Activated naive CD4-positive, alpha-beta T cell (primary cell): ENCODE measurements around the gene FAM174C.

Source experiments
- DNase-seq, 4 experiments: peaks; one replicate each; lab custom pipeline; 2025; lab: John Stamatoyannopoulos, UW

The FAM174C gene

DNA sequence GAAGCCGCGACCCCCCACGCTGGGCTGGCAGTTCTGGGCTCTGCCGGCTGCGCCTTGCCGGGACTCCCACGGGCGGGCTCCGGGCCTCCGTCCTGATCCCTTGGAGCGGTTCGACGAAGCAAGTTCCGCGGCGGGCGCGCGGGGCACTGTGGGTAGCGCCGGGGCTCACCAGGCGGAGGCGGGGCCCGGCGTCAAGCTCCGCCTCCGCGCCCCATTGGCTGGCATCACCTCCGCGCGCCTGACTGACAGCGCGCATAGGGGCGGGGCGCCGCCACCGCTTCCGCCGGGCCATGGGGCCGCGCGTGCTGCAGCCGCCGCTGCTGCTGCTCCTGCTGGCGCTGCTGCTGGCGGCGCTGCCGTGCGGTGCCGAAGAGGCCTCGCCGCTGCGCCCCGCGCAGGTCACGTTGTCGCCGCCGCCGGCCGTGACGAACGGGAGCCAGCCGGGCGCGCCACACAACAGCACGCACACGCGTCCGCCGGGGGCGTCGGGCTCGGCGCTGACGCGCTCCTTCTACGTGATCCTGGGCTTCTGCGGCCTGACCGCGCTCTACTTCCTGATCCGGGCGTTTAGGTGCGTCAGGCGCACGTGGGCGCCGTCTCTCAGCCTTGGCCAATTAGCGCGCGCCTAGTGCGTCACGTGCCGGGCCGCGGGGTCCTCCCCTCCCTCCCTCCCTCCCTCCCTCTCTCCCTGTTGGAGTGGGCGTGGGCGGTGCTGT, at the start of gene FAM174C:
TSS of gene FAM174C (plus strand) at position 271 of the 716 bp plus-strand sequence. CDS start at position 291, 20 bp downstream.
- DNase-seq = peak; percentile 86 to 94 (median 88)

- DNase-seq = no peak
Measured at GRCh38 chr19:1226227-1226518, 49.2 kb upstream of the FAM174C start.

DNA sequence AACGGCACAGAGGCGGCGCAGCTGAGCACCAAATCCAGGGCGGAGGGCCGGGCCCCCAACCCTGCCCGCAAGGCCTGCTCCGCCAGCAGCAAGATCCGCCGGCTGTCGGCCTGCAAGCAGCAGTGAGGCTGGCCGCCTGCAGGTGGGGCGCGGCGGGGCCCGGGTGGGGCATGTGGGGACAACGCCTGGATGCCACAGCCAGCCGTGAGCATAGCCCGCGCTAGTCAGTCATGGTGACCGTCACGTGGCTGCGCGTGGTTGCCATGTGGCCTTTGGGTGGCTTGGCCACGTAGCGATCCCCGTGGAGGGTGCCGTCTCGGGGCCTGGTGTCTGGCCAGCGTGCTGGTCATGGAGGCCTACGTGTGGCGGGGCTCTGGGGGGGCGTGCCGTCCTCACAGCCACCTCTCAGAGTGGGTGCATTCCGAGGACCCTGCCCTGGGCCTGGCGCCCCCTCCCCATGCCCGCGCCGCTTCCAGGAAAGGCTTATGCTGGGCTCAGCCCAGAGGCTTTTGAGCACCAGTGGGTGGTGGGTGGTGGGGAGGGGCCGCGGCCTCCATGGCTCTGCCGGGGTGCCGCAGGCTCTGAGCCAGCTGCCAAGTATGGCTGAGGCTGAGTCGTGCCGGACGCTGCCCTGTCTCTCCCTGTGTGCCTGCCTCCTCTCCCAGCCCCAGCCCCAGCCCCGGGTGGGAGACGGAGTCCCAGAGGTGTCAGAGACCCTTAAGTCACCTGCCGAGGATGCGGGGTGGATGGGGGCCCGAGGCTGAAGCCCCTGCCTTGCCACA, 48.6 kb upstream of the FAM174C start:
- DNase-seq = no peak

GRCh38 chr19:1227304-1228054, 47.9 kb upstream of the FAM174C start:
- DNase-seq = no peak

- DNase-seq = no peak
Measured at GRCh38 chr19:1228161-1228957, 47.0 kb upstream of the FAM174C start.

GRCh38 chr19:1229056-1229923, 46.0 kb upstream of the FAM174C start:
- no peak for DNase-seq

DNA sequence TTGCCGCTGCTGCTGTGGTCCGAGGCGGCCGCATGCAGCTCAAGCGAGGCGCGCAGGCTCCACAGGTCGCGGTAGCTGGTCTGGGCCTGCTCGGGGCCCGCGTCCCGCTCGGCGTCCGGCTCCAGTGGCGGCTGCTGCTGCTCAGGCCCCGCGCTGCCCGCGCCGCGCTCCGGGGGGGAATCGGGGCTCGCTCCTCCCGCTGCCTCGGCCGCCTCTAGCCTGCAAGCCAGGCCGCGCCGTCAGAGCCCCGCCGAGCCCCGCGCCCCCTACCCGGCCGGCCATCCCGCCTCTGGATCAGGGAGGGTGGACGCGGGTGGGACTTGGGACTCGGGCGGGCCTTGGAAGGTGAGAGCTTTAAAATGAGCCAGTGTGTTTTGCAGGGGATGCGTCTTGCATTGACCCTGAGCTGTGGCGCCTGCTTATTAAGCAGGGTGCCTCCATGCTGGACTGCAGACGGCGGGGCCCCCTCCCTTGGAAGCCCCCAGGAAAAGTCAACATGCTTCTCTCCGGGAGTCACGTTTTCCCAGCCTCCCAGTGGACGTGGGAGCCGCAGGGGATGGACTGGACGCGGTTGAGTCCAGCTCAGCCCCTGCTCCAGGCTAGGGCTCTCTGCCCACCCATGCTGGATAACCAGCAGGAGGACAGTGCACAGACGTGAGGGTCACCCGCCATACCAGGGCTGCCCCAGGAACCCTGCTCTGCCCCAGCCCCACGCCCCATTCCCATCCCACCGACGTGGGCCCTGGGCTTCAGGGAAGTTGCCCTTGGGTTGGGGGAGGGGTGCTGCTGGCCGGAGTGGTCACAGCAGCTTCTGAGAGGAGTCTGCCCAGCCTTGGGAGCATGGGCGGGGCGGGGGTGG, 45.2 kb upstream of the FAM174C start:
- no peak for DNase-seq

- no peak for DNase-seq
Measured at GRCh38 chr19:1230783-1231489, 44.4 kb upstream of the FAM174C start.

GRCh38 chr19:1231729-1232637, 43.3 kb upstream of the FAM174C start:
- no peak for DNase-seq

- DNase-seq = no peak
Measured at GRCh38 chr19:1232652-1233072, 42.7 kb upstream of the FAM174C start.

- no peak for DNase-seq
Measured at GRCh38 chr19:1233115-1233667, 42.1 kb upstream of the FAM174C start.

GRCh38 chr19:1234051-1234954, 41.0 kb upstream of the FAM174C start:
- no peak for DNase-seq

DNA sequence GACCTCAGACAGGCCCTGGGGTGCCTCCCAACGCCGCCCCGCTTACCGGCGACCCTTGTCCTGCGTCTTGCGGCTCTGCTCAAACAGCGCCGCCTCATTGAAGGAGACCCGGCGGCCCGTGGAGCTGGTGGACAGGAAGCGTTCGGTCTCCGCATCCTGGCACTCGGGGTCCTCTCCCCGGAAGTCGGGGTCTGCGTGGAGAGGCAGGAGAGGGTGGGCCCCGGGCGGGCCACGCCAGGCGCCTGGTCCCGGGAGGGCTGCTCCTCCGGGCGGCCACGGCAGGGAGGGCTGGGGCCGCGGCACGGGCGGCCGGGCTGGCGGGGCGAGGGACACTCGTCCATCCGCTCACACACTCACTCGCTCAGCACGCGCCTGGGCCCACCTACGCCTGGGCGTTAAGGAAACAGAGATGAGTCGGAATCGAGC, 40.4 kb upstream of the FAM174C start:
- no peak for DNase-seq

GRCh38 chr19:1235625-1236538, 39.4 kb upstream of the FAM174C start:
- DNase-seq = no peak

DNA sequence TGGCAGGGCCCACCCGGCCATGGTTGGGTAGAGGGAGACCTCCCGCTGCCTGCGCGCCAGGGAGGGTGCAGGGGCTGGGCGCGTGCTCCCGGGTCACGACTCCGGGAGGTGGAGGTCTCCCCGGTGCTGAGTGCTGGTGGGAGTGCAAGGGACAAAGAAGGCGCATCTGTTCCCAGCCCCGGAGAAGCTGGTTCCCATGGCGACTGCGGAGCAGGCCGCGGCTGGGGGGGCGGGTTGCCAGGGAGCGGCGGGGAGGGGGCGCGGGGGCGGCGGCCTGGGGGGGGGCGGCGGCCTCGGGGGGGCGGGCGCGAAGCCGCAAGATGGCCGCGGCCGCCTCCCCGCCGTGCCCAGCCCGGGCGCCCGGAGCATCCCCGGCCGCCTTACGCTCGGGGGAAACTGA, 38.8 kb upstream of the FAM174C start:
- no peak for DNase-seq
